ENCODE results near the gene IGFLR1.

IGFLR1 gene

DNA sequence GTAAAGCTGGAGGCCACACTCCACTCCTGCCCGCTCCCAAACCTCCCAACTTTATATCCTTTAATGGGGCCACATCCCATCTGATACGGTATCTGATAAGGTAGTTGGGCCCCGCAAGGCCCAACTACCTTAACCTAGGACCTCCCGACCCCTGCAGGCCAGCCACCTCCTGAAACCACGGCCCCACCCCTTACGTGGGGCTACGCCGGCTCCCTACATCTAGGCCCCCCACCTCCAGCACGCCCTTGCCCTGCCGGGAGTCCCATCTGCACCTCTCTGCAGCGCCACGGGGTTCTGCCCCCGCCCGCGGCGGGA lies 2.2 kb downstream of the IGFLR1 start:
- DNase-seq (ENCODE audit: low read depth): no peak
- H3K4me3 ChIP-seq (ENCODE audit: control insufficient read depth, low read depth, low read length): peak overlapping the region; percentile 66
- no peak for TF ChIP-seq CTCF (IDR thresholded peaks at IDR 0.05; ENCODE audit: control insufficient read depth, insufficient read depth, low read depth, low read length, missing control alignments)

DNA sequence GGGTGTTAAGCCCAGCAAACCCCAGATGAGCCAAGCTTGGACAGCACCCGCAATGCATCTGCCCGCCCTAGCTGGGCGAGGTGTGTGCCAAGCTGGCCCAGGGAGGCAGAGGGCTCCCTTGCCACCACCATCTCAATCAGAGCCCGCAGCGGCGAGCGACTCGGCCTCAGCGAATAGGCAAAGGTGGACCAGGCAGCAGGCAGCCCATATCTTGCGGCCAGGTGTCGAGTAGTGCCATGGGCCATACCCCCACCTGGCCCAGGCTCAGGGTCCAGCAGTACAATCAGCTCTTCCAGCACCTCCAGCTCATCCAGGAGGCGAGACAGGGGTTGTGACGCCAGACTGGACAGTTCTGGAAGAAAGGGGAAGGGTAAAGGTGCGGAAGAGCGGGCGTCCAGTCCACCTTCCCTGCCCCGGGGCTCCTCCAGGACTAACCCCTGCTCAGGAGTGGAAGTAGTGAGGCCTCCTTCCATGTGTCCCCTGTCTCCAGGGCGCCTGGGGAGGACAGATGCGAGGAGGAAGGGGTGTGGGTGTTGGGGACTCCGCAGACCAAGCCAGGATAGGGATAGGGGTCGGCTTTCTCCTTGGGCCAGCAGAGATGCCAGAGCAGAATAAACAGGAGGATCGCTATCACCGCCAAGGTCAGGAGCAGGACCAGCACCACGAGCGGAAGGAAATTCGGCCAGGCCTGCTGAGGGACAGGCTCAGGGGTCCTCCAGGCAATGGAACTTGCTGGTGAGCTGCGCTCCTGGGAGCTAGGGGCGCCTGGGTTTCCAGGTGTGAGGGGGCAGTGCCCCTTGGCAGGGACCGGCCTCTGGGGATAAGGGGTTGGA lies 2.8 kb downstream of the IGFLR1 start:
- peak overlapping the region; percentile 66 for H3K4me3 ChIP-seq (ENCODE audit: control insufficient read depth, low read depth, low read length)
- DNase-seq (ENCODE audit: low read depth): no peak
- TF ChIP-seq CTCF (IDR thresholded peaks at IDR 0.05; ENCODE audit: control insufficient read depth, insufficient read depth, low read depth, low read length, missing control alignments): no peak

DNA sequence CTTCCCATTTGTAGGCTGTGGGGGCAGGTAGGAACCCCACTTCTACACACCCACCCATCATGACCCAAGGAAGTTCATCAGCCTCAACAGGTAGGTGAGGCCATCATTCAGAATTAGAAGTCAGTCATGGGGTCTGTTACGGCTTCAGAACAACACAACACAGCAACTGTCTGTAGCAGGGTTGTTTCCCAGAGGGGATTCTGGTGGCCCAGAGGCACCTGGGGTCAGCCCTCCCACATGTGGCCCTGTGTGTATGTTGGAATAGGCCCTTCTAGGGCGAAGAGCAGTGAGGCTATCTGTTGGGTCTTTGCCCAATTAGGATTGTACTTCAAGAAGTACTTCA lies 3.4 kb downstream of the IGFLR1 start:
- H3K4me3 ChIP-seq (ENCODE audit: control insufficient read depth, low read depth, low read length): no peak overlapping the region
- no peak for TF ChIP-seq CTCF (IDR thresholded peaks at IDR 0.05; ENCODE audit: control insufficient read depth, insufficient read depth, low read depth, low read length, missing control alignments)
- DNase-seq (ENCODE audit: low read depth): no peak

GRCh38 chr19:35738021-35738886 lies 4.0 kb downstream of the IGFLR1 start:
- no peak for TF ChIP-seq CTCF (IDR thresholded peaks at IDR 0.05; ENCODE audit: control insufficient read depth, insufficient read depth, low read depth, low read length, missing control alignments)
- H3K4me3 ChIP-seq (ENCODE audit: control insufficient read depth, low read depth, low read length): no peak overlapping the region
- no peak for DNase-seq (ENCODE audit: low read depth)

GRCh38 chr19:35736913-35737886 lies 5.1 kb downstream of the IGFLR1 start:
- DNase-seq (ENCODE audit: low read depth): no peak

More at GRCh38 chr19:35736913-35737886, 5.1 kb downstream of the IGFLR1 start:
- no peak overlapping the region for H3K4me3 ChIP-seq (ENCODE audit: control insufficient read depth, low read depth, low read length)
- peak; percentile 10 for TF ChIP-seq CTCF (IDR thresholded peaks at IDR 0.05; ENCODE audit: control insufficient read depth, insufficient read depth, low read depth, low read length, missing control alignments)
